Renal cortex interstitium (tissue), 15 donors: ENCODE results near the gene AIG1. TPM values are rescaled to one million over a fixed set of nuclear protein-coding genes. Genes with fewer than 3 reads are reported as not detected.
"Not testable (repeated sequence)": the region's sequence is repeated elsewhere in the genome, so short reads cannot be mapped to it uniquely, and the experiment has no call there.

ENCODE experiments used
- DNase-seq, 11 donors: peaks; one replicate each; pipeline ENCODE4 v3.0.0-alpha.2; 2013; ENCODE audit warnings: low read depth in 9 of 11, low spot score in 4 of 11; ENCODE audit errors: extremely low read depth in 1 of 11
- long read RNA-seq, 16 experiments: transcript quantifications; one replicate each; lab custom pipeline, GENCODE V29; 2026
- polyA plus RNA-seq, 3 donors: library from polyadenylated mRNA; unstranded; fragments of 120-200 nt; gene quantifications; one replicate each; pipeline ENCODE4 v1.2.1, GENCODE V29; 2013; ENCODE audit not compliant: insufficient read length in 3 of 3

The AIG1 gene, protein sequence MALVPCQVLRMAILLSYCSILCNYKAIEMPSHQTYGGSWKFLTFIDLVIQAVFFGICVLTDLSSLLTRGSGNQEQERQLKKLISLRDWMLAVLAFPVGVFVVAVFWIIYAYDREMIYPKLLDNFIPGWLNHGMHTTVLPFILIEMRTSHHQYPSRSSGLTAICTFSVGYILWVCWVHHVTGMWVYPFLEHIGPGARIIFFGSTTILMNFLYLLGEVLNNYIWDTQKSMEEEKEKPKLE
- polyA plus RNA-seq: 100 to 1,000 TPM in 2 of 3 donors, 10 to 100 TPM in 1; 96.4 to 110 (median 103) TPM
- long read RNA-seq, donor 1, transcript AIG1-202 (6 exons, 1,395 nt): major isoform, 22 of 47 reads
- long read RNA-seq, donor 1, partial matches to known transcripts: 24 of 47 reads
- long read RNA-seq, donor 1, other reads (novel, unspliced or antisense): 0 of 47 reads
- long read RNA-seq, donor 2, transcript AIG1-202 (6 exons, 1,395 nt): major isoform, 22 of 65 reads
- long read RNA-seq, donor 2, partial matches to known transcripts: 40 of 65 reads
- long read RNA-seq, donor 2, other reads (novel, unspliced or antisense): 0 of 65 reads
- long read RNA-seq, donor 3, transcript AIG1-202 (6 exons, 1,395 nt): major isoform, 38 of 91 reads
- long read RNA-seq, donor 3, partial matches to known transcripts: 50 of 91 reads
- long read RNA-seq, donor 3, other reads (novel, unspliced or antisense): 0 of 91 reads
- long read RNA-seq, donor 4, transcript AIG1-202 (6 exons, 1,395 nt): major isoform, 24 of 72 reads
- long read RNA-seq, donor 4, partial matches to known transcripts: 44 of 72 reads
- long read RNA-seq, donor 4, other reads (novel, unspliced or antisense): 0 of 72 reads
- long read RNA-seq, donor 5: 0 reads
- long read RNA-seq, donor 6, transcript AIG1-202 (6 exons, 1,395 nt): major isoform, 22 of 60 reads
- long read RNA-seq, donor 6, partial matches to known transcripts: 37 of 60 reads
- long read RNA-seq, donor 6, other reads (novel, unspliced or antisense): 0 of 60 reads
- long read RNA-seq, donor 7, transcript AIG1-202 (6 exons, 1,395 nt): major isoform, 37 of 103 reads
- long read RNA-seq, donor 7, partial matches to known transcripts: 64 of 103 reads
- long read RNA-seq, donor 7, other reads (novel, unspliced or antisense): 0 of 103 reads
- long read RNA-seq, donor 8: 0 reads
- long read RNA-seq, donor 9, transcript AIG1-202 (6 exons, 1,395 nt): major isoform, 19 of 56 reads
- long read RNA-seq, donor 9, partial matches to known transcripts: 32 of 56 reads
- long read RNA-seq, donor 9, other reads (novel, unspliced or antisense): 0 of 56 reads
- long read RNA-seq, donor 10, transcript AIG1-202 (6 exons, 1,395 nt): major isoform, 36 of 103 reads
- long read RNA-seq, donor 10, partial matches to known transcripts: 63 of 103 reads
- long read RNA-seq, donor 10, other reads (novel, unspliced or antisense): 0 of 103 reads
- long read RNA-seq, donor 11, transcript AIG1-202 (6 exons, 1,395 nt): major isoform, 18 of 68 reads
- long read RNA-seq, donor 11, partial matches to known transcripts: 49 of 68 reads
- long read RNA-seq, donor 11, other reads (novel, unspliced or antisense): 0 of 68 reads
- long read RNA-seq, donor 12, transcript AIG1-202 (6 exons, 1,395 nt): major isoform, 15 of 25 reads
- long read RNA-seq, donor 12, partial matches to known transcripts: 7 of 25 reads
- long read RNA-seq, donor 12, other reads (novel, unspliced or antisense): 0 of 25 reads
- long read RNA-seq, donor 13: 0 reads
- long read RNA-seq, donor 14, transcript AIG1-203 (2 exons, 559 nt): minor isoform, 5 of 59 reads
- long read RNA-seq, donor 14, transcript AIG1-202 (6 exons, 1,395 nt): major isoform, 24 of 59 reads
- long read RNA-seq, donor 14, partial matches to known transcripts: 30 of 59 reads
- long read RNA-seq, donor 14, other reads (novel, unspliced or antisense): 0 of 59 reads
- long read RNA-seq, donor 15, transcript AIG1-202 (6 exons, 1,395 nt): major isoform, 22 of 37 reads
- long read RNA-seq, donor 15, partial matches to known transcripts: 12 of 37 reads
- long read RNA-seq, donor 15, other reads (novel, unspliced or antisense): 0 of 37 reads
- long read RNA-seq, donor 16, transcript AIG1-210 (6 exons, 3,064 nt): minor isoform, 6 of 282 reads
- long read RNA-seq, donor 16, transcript AIG1-202 (6 exons, 1,395 nt): major isoform, 81 of 282 reads
- long read RNA-seq, donor 16, partial matches to known transcripts: 182 of 282 reads
- long read RNA-seq, donor 16, other reads (novel, unspliced or antisense): 7 of 282 reads

- DNase-seq: peak; percentile 36 to 72 (median 52)
These were observed at the start of gene AIG1 for GRCh38 chr6:143060806-143061596. Gene AIG1, plus strand, starts transcription at chr6:143060889. Its CDS starts 37 bp downstream, at chr6:143060926.

DNA sequence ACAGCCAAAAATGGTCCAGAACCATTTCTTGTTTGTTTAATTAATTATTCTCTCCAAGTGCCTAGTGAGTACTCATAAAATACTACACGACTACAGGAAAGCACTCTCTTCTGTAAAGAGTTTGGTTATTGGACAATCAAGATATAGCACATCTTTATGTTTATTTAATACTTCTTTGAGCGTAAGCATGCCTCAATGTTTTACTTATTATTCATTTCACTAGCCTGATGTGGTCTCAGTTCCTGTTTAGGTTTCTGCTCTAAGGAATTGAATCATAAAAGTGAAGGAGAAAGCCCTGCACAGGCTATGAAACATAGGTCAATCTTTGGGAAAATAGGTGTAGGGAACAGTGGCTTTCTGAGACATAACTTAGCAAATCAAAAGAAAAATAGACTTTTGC lies 45.9 kb upstream of the AIG1 start:
- no peak for DNase-seq

DNA sequence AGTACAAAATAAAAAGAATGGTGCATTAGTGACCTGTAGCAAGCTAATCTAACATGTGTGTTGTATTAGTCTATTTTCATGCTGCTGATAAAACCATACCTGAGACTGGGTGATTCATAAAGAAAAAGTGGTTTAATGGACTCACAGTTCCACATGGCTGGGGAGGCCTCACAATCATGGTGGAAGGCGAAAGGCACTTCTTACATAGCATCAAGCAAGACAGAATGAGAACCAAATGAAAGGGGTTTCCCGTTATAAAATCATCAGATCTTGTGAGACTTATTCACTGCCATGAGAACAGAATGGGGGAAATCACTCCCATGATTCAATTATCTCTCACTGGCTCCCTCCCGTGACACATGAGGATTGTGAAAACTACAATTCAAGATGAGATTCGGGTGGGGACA lies 45.4 kb upstream of the AIG1 start:
- no peak for DNase-seq

GRCh38 chr6:143018955-143019354 lies 41.7 kb upstream of the AIG1 start:
- no peak for DNase-seq

DNA sequence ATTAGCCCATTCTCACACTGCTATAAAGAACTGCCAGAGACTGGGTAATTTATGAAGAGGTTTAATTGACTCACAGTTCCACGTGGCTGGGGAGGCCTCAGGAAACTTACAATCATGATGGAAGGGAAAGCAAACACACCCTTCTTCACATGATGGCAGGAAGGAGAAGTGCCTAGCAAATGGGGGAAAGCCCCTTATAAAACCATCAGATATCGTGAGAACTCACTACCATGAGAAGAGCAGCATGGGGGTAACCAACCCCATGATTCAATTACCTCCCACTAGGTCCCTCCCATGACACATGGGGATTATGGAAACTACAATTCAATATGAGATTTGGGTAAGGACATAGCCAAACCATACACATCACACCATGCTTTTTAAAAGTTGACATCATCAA lies 39.8 kb upstream of the AIG1 start:
- DNase-seq: not testable (repeated sequence)

DNA sequence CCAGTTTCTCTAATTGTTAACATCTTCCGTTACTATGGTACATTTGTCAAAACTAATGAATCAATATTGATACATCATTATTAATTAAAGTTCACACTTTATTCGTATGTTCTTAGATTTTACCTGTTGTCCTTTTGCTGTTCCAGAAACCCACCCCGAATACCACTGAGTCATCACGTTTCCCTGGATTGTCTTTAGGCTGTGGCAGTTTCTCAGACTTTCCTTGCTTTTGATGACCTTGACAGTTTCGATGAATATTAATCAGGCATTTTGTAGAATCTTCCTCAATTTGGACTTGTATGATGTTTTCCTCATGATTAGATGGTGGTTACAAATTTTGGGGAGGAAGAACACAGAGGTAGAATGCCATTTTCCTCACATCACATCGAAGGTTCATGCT lies 39.1 kb upstream of the AIG1 start:
- no peak for DNase-seq

- no peak for DNase-seq
These were observed 38.1 kb upstream of the AIG1 start for GRCh38 chr6:143022587-143022986.

DNA sequence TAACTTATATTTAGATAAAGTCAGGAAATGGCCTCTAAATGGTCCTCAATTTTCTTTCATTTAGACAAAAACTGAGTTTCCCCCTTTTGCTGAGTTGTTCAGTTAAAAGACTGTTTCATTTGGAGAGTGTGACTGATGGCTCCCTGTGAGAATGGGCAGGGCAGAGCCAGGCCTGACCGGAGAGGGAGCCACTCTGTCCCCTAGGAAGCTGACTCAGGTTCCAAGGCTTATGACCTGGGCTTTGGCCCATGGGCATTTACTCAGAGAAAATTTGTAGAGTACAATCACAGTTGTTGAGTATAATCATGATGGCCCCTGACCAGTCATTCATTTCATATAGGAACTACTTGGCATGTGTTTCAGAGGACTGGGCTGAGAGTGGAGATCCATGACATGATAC lies 37.0 kb upstream of the AIG1 start:
- DNase-seq: no peak

GRCh38 chr6:143024977-143025376 lies 35.7 kb upstream of the AIG1 start:
- DNase-seq: no peak

DNA sequence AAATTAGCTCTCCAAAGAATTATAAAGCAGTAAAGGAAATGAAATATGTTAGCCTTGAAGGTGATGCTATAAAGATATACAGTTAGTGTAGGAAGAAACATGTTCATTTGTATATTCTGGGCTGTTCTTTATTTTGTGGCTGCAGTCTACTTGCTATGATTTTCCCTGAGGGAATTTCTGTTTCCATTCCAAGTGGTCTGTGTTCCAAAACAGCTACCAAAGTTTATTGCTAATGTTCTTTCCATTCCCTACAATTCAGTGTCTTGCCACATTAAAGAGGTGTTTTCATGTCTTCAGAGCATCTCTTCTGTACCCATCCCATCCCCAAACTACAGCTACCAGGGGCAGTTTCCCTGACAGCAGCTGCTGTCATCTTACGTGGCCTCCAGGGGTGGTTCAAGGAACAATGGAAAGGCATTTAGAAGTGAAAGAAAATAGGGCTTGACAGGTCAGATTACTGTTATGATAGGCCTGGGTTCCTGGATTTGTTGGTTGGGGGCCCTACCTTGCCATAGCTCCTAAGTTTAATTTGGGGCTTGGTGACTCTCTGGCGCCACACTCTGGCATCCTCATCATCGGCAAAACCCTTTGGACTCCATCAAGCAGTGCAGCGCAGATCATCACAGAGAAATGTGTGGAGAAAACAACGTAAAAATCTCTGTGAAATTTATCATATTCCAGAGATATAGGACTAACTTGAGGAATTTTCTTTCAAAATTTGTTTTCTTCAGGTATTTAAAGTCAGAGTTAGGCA lies 33.8 kb upstream of the AIG1 start:
- DNase-seq: peak in 6 of 11 donors; percentile 0 to 10 (median 2)

DNA sequence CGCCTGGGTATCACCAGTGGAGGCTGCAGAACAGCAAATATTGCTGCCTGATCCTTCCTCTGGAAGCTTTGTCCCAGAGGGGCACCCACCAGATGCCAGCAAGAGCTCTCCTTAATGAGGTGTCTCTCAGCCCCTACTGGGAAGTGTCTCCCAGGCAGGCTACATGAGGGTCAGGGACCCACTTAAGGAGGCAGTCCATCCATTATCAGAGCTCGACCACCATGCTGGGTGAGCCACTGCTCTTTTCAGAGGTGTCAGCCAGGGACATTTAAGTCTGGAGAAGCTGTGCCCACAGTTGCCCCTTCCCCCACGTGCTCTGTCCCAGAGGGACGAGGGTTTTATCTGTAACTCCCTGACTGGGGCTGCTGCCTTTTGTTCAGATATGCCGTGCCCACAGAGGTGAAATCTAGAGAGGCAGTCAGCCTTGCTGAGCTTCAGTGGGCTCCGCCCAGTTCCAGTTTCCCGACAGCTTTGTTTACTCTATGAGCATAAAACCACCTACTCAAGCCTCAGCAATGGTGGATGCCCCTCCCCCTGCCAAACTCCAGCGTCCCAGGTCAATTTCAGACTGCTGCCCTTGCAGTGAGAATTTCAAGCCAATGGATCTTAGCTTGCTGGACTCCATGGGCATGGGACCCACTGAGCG lies 25.9 kb upstream of the AIG1 start:
- DNase-seq: no peak

DNA sequence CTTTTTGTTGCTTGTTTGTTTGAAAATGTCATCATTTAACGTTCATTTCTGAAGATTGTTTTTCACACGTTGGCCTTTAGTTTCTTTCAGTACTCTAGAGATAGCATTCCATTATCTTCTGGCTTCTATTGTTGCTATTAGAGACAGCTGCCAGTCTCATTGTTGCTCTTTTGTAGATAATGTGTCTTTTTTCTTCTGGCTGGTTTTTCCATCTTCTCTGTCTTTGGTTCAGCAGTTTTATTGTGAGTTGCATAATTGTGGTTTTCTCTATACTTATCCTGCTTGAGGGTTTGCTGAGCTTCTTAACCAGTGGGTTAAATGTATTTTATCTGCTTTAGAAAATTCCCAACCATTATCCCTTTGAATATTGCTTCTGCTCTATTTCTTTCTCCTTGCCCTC lies 23.2 kb upstream of the AIG1 start:
- no peak for DNase-seq

GRCh38 chr6:143038833-143039232 lies 21.9 kb upstream of the AIG1 start:
- no peak for DNase-seq

GRCh38 chr6:143039548-143039947 lies 21.1 kb upstream of the AIG1 start:
- DNase-seq: no peak

DNA sequence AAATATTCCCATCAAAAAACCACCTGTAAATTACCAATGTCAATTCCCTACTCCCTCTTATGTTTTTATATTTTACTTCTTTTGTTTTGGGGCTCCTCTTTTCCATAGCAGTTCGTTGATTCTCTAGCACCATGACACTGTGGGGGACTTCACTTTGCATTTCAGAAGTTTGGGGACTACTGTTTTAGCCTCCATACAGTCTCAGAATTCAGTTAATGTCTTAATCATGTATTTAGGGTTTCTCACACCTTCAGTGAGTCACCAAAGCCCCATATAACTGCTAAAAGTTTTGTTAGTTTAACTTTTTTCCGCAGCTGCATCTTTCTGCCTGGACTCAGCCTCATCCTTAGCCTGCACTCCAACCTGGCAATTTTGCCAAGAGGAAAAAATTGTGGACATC lies 20.7 kb upstream of the AIG1 start:
- DNase-seq: no peak
